ENCODE measurements around the gene ZFP42. TPM values are rescaled to one million over a fixed set of nuclear protein-coding genes. Genes with fewer than 3 reads are reported as not detected.

The ZFP42 gene
- total RNA-seq, 1 experiment from 2014 or later: 0.12 TPM

DNA sequence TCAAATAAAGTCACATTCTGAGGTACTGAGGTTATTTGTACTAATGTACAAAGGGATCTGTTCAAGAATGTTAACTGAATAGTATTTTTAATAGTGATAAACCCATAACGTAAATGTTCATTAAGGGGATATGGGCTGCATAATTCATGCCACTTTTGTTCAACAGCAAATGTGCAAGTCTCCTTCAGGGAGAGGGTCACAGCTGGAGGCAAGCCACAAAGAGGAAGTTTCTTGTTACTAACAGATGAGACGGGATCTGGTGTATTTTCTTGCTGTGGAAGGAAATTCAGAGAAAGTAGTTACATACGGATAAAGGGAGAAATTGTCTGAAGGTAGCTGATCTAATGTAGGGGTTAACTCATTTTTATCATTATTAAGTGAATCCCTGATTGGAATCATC, 10.0 kb downstream of the ZFP42 start:
- no peak overlapping the region for H2AFZ ChIP-seq (ENCODE audit: low read depth, low read length, poor library complexity, severe bottlenecking)
- BruUV-seq (replicated peaks): no TSS peak
- ATAC-seq (no peak), DNase-seq (ENCODE audit: low read depth, low spot score) (no peak)
- H3K36me3 ChIP-seq (ENCODE audit: control insufficient read depth in 1 of 2, insufficient read depth in 2 of 2, low read length in 2 of 2): no peaks in the 10 kb centered on the region
- no peak overlapping the region for H3K4me3 ChIP-seq (replicated peaks in 1 of 2; ENCODE audit: low read depth in 1 of 2, low read length in 2 of 2)
- intact Hi-C loops (cut with micrococcal nuclease): no loop called here
- TF ChIP-seq RAD21 (IDR thresholded peaks at IDR 0.05; ENCODE audit: low read depth) (no peak), EGR1 (IDR thresholded peaks at IDR 0.05; ENCODE audit: low read depth) (no peak)
- TF ChIP-seq, protein P1, sequence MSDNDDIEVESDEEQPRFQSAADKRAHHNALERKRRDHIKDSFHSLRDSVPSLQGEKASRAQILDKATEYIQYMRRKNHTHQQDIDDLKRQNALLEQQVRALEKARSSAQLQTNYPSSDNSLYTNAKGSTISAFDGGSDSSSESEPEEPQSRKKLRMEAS (IDR thresholded peaks at IDR 0.05): no peak
- TF ChIP-seq, protein P2, sequence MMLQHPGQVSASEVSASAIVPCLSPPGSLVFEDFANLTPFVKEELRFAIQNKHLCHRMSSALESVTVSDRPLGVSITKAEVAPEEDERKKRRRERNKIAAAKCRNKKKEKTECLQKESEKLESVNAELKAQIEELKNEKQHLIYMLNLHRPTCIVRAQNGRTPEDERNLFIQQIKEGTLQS (IDR thresholded peaks at IDR 0.05): no peak
- peaks cover 10 to 22% of the 10 kb centered on the region in 2 experiments; a peak in 3 of 4 replicates for H3K4me1 ChIP-seq (ENCODE audit: control insufficient read depth in 1 of 2, insufficient read depth in 2 of 2, low read length in 2 of 2)
- H3K4me2 ChIP-seq (ENCODE audit: low read length): no peak overlapping the region
- ChIA-PET RAD21 (ENCODE audit: low non-redundant PET in 1 of 2, low total read pairs in 2 of 2, uncharacterized antibody in 2 of 2, unreplicated experiment in 2 of 2) (no interaction called here), CTCF (no interaction called here), POLR2A (no interaction called here)
- no peaks in the 10 kb centered on the region for H3K27me3 ChIP-seq (ENCODE audit: insufficient read depth, low read length)
- H3K27ac ChIP-seq (ENCODE audit: low read depth, low read length): no peak overlapping the region
- H3K9ac ChIP-seq (ENCODE audit: low read length): no peak overlapping the region
- no peaks in the 10 kb centered on the region for H3K9me2 ChIP-seq (ENCODE audit: insufficient read depth)
- H3K79me2 ChIP-seq (ENCODE audit: insufficient read depth, low read length): no peaks in the 10 kb centered on the region
- no peaks in the 10 kb centered on the region for H3K9me3 ChIP-seq (ENCODE audit: control insufficient read depth in 1 of 2, insufficient read depth in 1 of 2, low read depth in 1 of 2, low read length in 2 of 2)
- H4K20me1 ChIP-seq (ENCODE audit: insufficient read depth): no peaks in the 10 kb centered on the region

DNA sequence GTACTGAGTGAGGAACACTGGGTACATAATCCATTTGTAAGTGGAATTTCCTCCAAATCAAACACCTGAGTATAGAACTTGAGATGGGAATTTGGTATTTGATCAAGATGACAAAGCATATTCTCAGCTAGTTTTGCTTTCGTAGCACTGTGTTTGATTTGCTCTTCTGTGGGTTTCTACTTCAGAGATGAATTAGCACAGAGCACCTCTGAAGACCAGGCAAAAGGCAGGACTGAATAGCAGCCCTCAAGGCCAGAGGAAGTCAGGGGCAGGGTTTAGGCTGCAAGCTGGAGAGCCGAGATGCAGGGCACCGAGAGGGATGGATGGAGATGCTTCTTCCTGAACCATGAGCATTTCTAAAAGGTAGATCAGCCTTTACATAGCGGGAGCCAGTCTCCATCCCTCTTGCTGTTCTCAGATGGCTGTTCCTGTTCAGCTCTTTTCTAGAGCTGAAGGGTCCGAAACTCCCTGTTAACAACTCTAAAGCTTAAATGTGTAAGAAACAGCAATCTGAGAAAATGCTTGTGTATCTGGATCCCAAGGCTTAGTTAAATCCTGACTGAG, 10.8 kb downstream of the ZFP42 start:
- no TSS peak for BruUV-seq (replicated peaks)
- DNase-seq (ENCODE audit: low read depth, low spot score): no peak
- no peaks in the 10 kb centered on the region for H3K36me3 ChIP-seq (ENCODE audit: control insufficient read depth in 1 of 2, insufficient read depth in 2 of 2, low read length in 2 of 2)
- RAD21 ChIA-PET (ENCODE audit: low non-redundant PET in 1 of 2, low total read pairs in 2 of 2, uncharacterized antibody in 2 of 2, unreplicated experiment in 2 of 2): no interaction called here
- H3K4me1 ChIP-seq (ENCODE audit: control insufficient read depth in 1 of 2, insufficient read depth in 2 of 2, low read length in 2 of 2): peaks cover 10 to 22% of the 10 kb centered on the region in 2 experiments; a peak in 3 of 4 replicates
- no peak overlapping the region for H2AFZ ChIP-seq (ENCODE audit: low read depth, low read length, poor library complexity, severe bottlenecking)
- H3K79me2 ChIP-seq (ENCODE audit: insufficient read depth, low read length): no peaks in the 10 kb centered on the region
- H3K9me2 ChIP-seq (ENCODE audit: insufficient read depth): no peaks in the 10 kb centered on the region
- CTCF ChIA-PET: no interaction called here
- H3K4me3 ChIP-seq (replicated peaks in 1 of 2; ENCODE audit: low read depth in 1 of 2, low read length in 2 of 2): no peak overlapping the region
- H3K27ac ChIP-seq (ENCODE audit: low read depth, low read length): no peak overlapping the region
- no peak overlapping the region for H3K9ac ChIP-seq (ENCODE audit: low read length)
- H3K9me3 ChIP-seq (ENCODE audit: control insufficient read depth in 1 of 2, insufficient read depth in 1 of 2, low read depth in 1 of 2, low read length in 2 of 2): no peaks in the 10 kb centered on the region
- ATAC-seq: no peak
- POLR2A ChIA-PET: no interaction called here
- intact Hi-C loops (cut with micrococcal nuclease): no loop called here
- H3K27me3 ChIP-seq (ENCODE audit: insufficient read depth, low read length): no peaks in the 10 kb centered on the region
- H3K4me2 ChIP-seq (ENCODE audit: low read length): no peak overlapping the region
- H4K20me1 ChIP-seq (ENCODE audit: insufficient read depth): no peaks in the 10 kb centered on the region
- no peak for TF ChIP-seq ZFX (IDR thresholded peaks at IDR 0.05)
- TF ChIP-seq EGR1 (IDR thresholded peaks at IDR 0.05; ENCODE audit: low read depth): no peak
- TF ChIP-seq, protein P3, sequence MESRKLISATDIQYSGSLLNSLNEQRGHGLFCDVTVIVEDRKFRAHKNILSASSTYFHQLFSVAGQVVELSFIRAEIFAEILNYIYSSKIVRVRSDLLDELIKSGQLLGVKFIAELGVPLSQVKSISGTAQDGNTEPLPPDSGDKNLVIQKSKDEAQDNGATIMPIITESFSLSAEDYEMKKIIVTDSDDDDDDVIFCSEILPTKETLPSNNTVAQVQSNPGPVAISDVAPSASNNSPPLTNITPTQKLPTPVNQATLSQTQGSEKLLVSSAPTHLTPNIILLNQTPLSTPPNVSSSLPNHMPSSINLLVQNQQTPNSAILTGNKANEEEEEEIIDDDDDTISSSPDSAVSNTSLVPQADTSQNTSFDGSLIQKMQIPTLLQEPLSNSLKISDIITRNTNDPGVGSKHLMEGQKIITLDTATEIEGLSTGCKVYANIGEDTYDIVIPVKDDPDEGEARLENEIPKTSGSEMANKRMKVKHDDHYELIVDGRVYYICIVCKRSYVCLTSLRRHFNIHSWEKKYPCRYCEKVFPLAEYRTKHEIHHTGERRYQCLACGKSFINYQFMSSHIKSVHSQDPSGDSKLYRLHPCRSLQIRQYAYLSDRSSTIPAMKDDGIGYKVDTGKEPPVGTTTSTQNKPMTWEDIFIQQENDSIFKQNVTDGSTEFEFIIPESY (IDR thresholded peaks at IDR 0.05; ENCODE audit: extremely low read depth, insufficient replicate concordance, low read length): no peak
- TF ChIP-seq RAD21 (IDR thresholded peaks at IDR 0.05; ENCODE audit: low read depth): no peak
- TF ChIP-seq, protein P4, sequence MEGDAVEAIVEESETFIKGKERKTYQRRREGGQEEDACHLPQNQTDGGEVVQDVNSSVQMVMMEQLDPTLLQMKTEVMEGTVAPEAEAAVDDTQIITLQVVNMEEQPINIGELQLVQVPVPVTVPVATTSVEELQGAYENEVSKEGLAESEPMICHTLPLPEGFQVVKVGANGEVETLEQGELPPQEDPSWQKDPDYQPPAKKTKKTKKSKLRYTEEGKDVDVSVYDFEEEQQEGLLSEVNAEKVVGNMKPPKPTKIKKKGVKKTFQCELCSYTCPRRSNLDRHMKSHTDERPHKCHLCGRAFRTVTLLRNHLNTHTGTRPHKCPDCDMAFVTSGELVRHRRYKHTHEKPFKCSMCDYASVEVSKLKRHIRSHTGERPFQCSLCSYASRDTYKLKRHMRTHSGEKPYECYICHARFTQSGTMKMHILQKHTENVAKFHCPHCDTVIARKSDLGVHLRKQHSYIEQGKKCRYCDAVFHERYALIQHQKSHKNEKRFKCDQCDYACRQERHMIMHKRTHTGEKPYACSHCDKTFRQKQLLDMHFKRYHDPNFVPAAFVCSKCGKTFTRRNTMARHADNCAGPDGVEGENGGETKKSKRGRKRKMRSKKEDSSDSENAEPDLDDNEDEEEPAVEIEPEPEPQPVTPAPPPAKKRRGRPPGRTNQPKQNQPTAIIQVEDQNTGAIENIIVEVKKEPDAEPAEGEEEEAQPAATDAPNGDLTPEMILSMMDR (IDR thresholded peaks at IDR 0.05 in 2 of 3, conservative IDR thresholded peaks at IDR 0.05 in 1 of 3; ENCODE audit: borderline replicate concordance in 1 of 3, insufficient read depth in 1 of 3, low read depth in 2 of 3, low read length in 2 of 3): no peak
- no peak for TF ChIP-seq YY1 (IDR thresholded peaks at IDR 0.05; ENCODE audit: extremely low read depth, insufficient replicate concordance, low read depth, low read length)
- TF ChIP-seq ELF1 (IDR thresholded peaks at IDR 0.05; ENCODE audit: borderline replicate concordance, low read depth): no peak
- TF ChIP-seq JUND (IDR thresholded peaks at IDR 0.05): no peak
- no peak for TF ChIP-seq FOSL1 (IDR thresholded peaks at IDR 0.05; ENCODE audit: low read depth)
- TF ChIP-seq, protein P2 (IDR thresholded peaks at IDR 0.05): no peak
- no peak for TF ChIP-seq CBX3 (IDR thresholded peaks at IDR 0.05; ENCODE audit: low read depth)
- no peak for TF ChIP-seq TCF7L2 (IDR thresholded peaks at IDR 0.05; ENCODE audit: borderline replicate concordance, extremely low read depth, insufficient read depth, insufficient read length)
- TF ChIP-seq POLR2AphosphoS5 (IDR thresholded peaks at IDR 0.05; ENCODE audit: low read depth, low read length): no peak
- TF ChIP-seq, protein P1 (IDR thresholded peaks at IDR 0.05): no peak
- no peak for TF ChIP-seq ZNF274 (IDR thresholded peaks at IDR 0.05; ENCODE audit: low read depth, low read length)
